ACC112 (cell line): ENCODE measurements around the gene MMS19.

Source experiments
- H2AFZ ChIP-seq: fragments of 200-600 bp; sonication (generic); one replicate; pipeline ENCODE4 v1.6.0; 2017; ENCODE audit warnings: antibody characterized with exemption, low read length; ENCODE audit not compliant: unreplicated experiment
- H3K27ac ChIP-seq: fragments of 200-600 bp; sonication (generic); 2 replicates; pipeline ENCODE4 v1.5.1; 2014; ENCODE audit warnings: low read depth, mild to moderate bottlenecking, antibody characterized with exemption, low read length, moderate library complexity
- H3K27me3 ChIP-seq: fragments of 200-600 bp; sonication (generic); 2 replicates; pipeline ENCODE4 v1.6.1; 2014; ENCODE audit warnings: mild to moderate bottlenecking, antibody characterized with exemption, low read length, moderate library complexity, mixed read lengths; ENCODE audit not compliant: insufficient read depth
- H3K36me3 ChIP-seq: fragments of 200-600 bp; sonication (generic); 2 replicates; pipeline ENCODE4 v1.6.1; 2016; ENCODE audit warnings: mild to moderate bottlenecking, antibody characterized with exemption, low read length, moderate library complexity, mixed read lengths; ENCODE audit not compliant: insufficient read depth
- H3K4me1 ChIP-seq: fragments of 200-600 bp; sonication (generic); one replicate; pipeline ENCODE4 v1.6.1; 2016; ENCODE audit warnings: low read length, mixed read lengths; ENCODE audit not compliant: insufficient read depth, unreplicated experiment, control insufficient read depth
- H3K4me3 ChIP-seq: fragments of 200-600 bp; sonication (generic); 2 replicates; pipeline ENCODE4 v1.5.1; 2014; ENCODE audit warnings: mild to moderate bottlenecking, low read depth, low read length
- H3K79me2 ChIP-seq: fragments of 200-600 bp; sonication (generic); one replicate; pipeline ENCODE4 v1.6.0; 2016; ENCODE audit warnings: low read length; ENCODE audit not compliant: control insufficient read depth, unreplicated experiment, insufficient read depth

Gene MMS19

DNA sequence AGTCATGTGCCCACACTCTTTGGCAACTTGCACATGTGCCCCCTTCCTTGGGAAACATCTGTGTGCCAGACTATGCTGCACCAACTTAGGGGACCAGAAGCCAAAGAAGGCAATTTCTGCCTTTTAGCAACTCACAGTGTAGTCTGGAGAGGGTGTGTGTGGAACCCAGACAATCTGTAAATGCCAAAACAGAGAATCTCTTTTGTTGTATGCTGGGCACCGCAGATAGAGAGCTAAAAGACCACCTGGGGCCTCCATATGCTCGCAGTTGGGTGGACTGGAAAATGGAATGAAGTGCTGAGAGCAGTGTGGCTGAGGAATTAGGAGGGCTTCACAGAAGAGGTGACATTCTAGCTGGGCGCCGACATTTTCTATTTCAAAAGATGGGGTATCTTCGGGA, 26.9 kb upstream of the MMS19 start:
- Histone ChIP-seq H2AFZ (no peak overlapping the region), H3K4me1 (no peaks in the 10 kb centered on the region), H3K27ac (no peak overlapping the region), H3K4me3 (no peak overlapping the region), H3K79me2 (peaks cover 24% of the 10 kb centered on the region), H3K36me3 (no peaks in the 10 kb centered on the region), H3K27me3 (no peaks in the 10 kb centered on the region)

DNA sequence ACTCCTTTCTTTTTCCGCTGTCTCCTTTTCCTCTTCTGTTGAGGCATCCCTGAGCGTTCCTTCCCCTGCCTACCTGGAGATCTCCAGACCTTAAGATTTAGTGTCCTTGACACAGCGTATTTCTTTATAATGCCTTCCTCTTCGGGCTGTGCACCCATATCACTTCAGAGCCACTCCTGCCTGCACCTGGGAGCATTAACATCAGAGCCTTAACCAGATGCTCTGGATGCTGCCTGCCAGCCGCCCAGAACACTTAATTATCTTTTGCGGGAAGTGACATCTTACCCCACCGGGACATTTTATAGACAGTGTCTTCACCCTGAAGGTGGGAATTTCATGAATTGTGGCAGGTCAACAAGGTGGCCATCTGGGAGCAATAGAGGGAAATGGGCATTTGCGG, 24.7 kb upstream of the MMS19 start:
- no peaks in the 10 kb centered on the region for H3K27me3 ChIP-seq
- no peak overlapping the region for H3K27ac ChIP-seq
- H3K4me1 ChIP-seq, result peaks cover 19% of the 10 kb centered on the region
- no peak overlapping the region for H2AFZ ChIP-seq
- H3K4me3 ChIP-seq, result no peak overlapping the region
- peaks cover 30% of the 10 kb centered on the region for H3K79me2 ChIP-seq
- H3K36me3 ChIP-seq, result no peaks in the 10 kb centered on the region

DNA sequence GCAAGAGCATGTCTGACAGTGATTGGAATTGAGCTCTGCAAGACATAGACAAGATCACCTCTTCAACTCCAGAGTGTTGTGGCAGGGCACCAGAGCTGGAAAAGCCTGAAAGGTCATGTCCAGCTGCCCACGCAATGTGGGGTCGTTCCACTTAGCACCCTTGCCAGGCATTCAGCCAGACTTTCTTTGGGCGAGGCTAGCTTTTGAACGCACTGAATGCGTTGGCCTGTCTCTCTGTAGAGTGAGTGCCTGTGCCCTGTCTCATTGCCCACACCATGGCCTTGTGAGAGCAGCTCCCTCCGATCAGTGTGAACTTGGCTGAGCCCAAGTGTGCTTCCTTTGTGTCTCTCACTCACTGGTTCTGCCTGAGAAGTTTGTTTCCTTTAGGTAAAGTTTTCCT, 23.8 kb upstream of the MMS19 start:
- Histone ChIP-seq H3K36me3 (no peaks in the 10 kb centered on the region), H3K4me1 (peaks cover 28% of the 10 kb centered on the region)

DNA sequence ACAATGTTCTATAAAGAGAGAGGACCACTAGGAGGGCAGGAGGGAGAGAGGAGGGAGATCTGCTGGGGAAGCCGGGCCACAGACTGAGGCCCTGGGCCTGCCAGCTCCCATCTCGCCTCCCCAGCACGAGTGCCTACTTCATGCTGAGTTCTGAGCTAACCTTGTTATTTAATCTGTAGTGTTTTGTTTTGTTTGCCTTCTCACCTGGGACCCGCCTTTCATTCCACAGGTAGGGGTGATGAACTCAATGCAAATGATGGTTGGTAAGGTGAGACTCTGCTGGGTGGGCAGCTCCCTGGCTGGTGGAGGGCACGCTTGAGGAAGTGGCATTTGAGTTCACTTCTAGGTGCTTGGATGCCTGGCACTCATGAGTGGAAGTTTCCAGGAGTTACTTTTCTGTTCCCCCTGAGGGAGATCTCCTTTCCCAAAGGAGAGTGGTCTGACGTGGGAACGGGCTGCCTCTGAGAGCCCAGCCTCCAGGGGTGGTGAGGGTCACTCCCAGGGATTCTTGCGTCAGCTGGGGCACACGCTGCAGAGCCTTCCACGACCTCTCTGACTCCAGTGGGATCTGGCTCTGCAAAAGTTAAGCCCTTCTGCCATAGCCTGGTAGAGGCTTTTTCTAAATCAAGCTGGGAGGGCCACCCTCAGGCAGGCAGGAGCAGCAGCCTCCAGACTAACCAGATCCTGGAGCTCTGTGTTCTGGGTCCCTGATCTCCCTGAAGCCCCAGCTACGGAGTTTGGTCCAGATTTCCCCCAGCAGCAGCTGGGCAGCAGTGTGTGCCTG, 22.9 kb upstream of the MMS19 start:
- Histone ChIP-seq H3K79me2 (peaks cover 38% of the 10 kb centered on the region), H3K27ac (no peak overlapping the region), H3K4me1 (peaks cover 28% of the 10 kb centered on the region), H2AFZ (no peak overlapping the region), H3K36me3 (no peaks in the 10 kb centered on the region), H3K27me3 (no peaks in the 10 kb centered on the region), H3K4me3 (no peak overlapping the region)

More for the DNA sequence above, 23.8 kb upstream of the MMS19 start:
- Histone ChIP-seq H3K27ac (no peak overlapping the region), H2AFZ (no peak overlapping the region), H3K27me3 (no peaks in the 10 kb centered on the region), H3K79me2 (peaks cover 33% of the 10 kb centered on the region), H3K4me3 (no peak overlapping the region)

DNA sequence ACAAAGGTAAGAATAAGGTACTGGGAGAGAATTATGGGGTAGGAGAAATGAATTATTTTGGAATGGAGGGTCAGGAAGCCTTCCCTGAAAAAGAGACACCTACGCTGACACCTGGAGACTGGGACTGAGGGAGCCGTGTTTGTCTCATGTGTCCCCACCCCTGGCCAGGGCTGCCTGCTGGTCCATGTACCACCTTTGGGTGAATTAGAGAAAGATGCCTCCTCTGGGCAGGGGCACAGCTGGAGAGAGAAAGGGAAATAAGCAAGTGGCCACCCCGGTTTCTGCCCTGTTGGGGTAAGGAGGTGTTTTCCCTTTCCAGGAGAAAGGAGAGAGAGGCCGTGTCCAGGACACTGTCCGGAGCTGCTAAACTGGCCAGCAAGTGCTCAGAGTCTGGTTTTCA, 22.3 kb upstream of the MMS19 start:
- H3K79me2 ChIP-seq, result peaks cover 45% of the 10 kb centered on the region
- peaks cover 28% of the 10 kb centered on the region for H3K4me1 ChIP-seq
- H2AFZ ChIP-seq, result no peak overlapping the region
- H3K36me3 ChIP-seq, result no peaks in the 10 kb centered on the region
- H3K4me3 ChIP-seq, result no peak overlapping the region
- H3K27me3 ChIP-seq, result no peaks in the 10 kb centered on the region
- no peak overlapping the region for H3K27ac ChIP-seq

DNA sequence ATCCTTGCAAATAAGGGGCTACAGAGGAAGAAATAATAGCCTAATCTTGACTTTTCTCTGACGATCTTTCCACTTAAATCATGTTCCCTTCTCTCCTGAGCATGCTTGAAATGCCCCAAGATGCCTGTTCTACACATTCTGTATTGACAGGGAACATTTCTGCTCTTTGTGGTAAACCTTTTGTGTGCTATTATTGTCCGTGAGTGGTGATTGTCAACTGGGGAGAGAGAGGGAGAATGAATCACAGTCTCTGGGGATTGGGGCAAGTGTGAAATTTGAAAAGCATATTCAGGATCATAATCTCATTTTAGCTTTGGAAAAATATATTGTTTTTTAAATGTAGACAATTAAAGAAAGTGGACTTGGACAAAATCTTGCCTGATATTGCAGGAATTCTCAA, 21.1 kb upstream of the MMS19 start:
- H3K27ac ChIP-seq, result no peak overlapping the region; the same call in 1 of the 2 replicates
- H3K4me1 ChIP-seq, result peaks cover 28% of the 10 kb centered on the region
- no peak overlapping the region for H3K4me3 ChIP-seq
- H3K27me3 ChIP-seq, result no peaks in the 10 kb centered on the region
- H2AFZ ChIP-seq, result no peak overlapping the region
- H3K79me2 ChIP-seq, result peaks cover 46% of the 10 kb centered on the region
- no peaks in the 10 kb centered on the region for H3K36me3 ChIP-seq

DNA sequence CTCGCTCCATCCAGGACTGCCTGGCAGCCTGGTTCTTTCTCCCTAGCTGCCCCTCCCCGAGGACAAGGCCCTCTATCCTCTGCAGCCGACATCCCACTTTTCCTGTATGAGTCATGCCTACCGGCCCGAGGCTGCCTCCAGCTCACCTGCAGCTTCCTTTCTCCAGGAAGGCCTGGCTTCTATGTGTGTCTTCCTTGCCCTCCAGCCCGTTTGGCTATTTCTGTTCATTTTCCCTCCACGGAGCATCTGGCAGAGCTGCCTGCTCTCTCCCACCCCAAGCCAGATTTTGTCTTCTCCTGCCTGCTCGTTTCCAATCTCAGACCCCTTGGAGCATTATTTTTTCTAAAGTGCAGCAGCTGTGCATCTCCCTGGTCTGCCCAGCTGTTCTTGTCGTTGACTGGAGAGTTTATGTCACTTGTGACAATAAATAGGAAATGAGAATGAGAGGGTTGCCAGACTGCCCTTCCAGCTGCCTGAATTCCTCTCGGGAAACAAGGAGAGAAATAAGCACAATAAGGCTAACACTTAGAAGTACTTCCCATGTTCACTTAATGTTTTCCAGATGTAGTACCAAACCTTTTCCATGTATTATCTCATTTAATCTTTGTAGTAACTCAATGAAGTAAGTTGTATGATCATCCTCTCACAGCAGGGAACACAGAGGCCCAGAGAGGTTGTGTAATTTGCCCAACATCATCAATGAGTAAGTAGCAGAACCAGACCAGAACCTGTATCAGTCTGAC, 20.2 kb upstream of the MMS19 start:
- H3K4me1 ChIP-seq, result peaks cover 28% of the 10 kb centered on the region
- H3K4me3 ChIP-seq, result no peak overlapping the region
- peaks cover 44% of the 10 kb centered on the region for H3K79me2 ChIP-seq
- H3K36me3 ChIP-seq, result no peaks in the 10 kb centered on the region
- no peaks in the 10 kb centered on the region for H3K27me3 ChIP-seq
- no peak overlapping the region for H3K27ac ChIP-seq
- no peak overlapping the region for H2AFZ ChIP-seq

DNA sequence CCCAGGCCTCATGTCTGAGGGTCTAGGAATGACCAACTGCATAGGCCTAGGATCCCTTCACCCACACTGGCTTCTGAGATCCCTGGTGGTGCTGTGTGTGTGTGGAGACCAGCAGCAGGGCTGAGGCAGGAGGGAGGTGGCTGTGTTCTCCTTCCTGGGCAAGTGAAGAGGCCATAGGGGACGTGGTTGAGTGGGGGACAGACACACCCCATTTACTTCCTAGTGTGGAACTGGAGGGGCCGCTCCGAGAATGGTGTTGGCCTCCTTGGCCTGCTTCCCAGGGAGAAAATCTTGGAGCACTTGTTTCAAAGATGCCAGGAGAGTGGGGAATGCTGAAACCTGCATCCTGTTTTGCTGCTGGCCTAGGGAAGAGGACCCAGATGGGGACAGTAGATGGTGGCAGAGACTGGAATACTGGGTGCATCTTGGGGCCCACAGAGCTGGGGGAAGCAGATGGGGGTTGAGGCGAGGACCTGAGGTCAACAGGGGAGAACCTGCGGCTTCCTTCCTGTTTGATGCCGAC, 19.6 kb upstream of the MMS19 start:
- H3K4me1 ChIP-seq, result peaks cover 28% of the 10 kb centered on the region
- H3K36me3 ChIP-seq, result no peaks in the 10 kb centered on the region
- H3K27ac ChIP-seq, result no peak overlapping the region
- H3K79me2 ChIP-seq, result peaks cover 45% of the 10 kb centered on the region
- H3K4me3 ChIP-seq, result no peak overlapping the region
- H3K27me3 ChIP-seq, result no peaks in the 10 kb centered on the region
- no peak overlapping the region for H2AFZ ChIP-seq

DNA sequence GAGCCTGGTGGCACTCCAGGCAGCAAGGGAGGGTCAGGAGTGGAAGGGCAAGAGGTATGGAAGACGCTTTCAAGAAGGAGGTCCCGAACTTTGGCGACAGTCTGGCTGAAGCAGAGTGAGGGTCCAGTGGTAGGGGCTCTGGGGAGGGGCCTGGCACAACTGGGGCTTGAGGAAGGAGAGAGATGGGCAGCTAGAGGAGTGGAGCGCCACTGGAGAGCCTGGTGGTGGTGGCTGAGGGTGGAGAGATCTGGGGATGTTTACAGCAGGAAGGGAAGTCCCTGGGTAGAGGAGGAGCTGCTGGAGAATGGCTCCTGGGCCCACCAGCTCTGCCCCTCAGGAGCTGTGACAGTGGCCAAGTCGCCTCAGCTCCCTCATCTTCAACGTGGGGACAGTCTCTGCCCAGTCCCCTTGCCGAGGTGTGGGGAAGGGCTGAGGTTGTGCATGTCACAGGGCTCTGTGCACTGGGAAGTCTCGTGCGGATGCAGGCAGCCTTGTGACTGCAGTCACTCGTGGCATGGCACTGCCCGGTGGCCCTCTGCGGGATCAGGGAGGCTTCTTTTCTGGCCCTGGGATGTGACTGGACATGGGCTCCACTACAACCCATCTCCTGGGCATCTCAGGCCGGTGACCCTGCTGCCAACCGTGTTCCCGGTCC, 19.0 kb upstream of the MMS19 start:
- Histone ChIP-seq H3K36me3 (no peaks in the 10 kb centered on the region), H3K4me1 (peaks cover 28% of the 10 kb centered on the region), H3K79me2 (peaks cover 38% of the 10 kb centered on the region), H3K27me3 (no peaks in the 10 kb centered on the region), H3K27ac (no peak overlapping the region), H3K4me3 (no peak overlapping the region), H2AFZ (no peak overlapping the region)

DNA sequence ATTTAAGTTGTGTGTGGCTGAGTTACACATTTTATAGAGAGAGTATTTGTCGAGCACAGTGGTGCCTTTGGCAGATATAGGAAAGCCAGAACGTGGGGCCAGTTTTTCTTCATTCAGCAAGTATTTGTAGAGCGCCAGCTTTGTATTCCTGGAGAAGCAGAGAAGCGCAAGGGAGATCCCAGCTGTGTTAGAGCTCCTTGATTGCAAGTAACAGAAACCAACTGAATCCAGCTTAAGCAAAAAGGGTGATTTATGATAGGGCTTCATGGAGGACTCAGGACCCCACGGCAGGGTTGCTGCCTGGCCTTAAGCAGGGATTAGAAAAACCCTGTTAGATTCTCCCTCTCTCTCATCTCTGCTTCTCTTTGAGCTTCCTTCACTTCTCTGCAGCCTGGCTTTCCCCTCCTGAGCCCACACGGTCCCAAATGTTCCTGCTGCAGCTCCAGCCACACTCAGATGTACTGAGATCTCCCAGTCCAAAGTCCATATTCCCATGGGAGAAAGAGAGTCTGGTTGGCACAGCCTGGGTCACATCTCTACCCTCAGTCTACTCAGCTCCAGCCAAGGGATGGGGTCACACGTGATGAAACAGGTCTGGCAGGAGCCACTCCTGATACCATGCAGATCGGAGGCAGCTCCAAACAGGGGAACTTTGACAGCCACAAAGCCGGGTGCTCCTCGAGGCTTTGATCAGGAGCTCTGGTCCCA, 17.2 kb upstream of the MMS19 start:
- H3K79me2 ChIP-seq, result peaks cover 43% of the 10 kb centered on the region
- H3K27me3 ChIP-seq, result no peaks in the 10 kb centered on the region
- no peaks in the 10 kb centered on the region for H3K36me3 ChIP-seq
- no peak overlapping the region for H2AFZ ChIP-seq
- no peak overlapping the region for H3K4me3 ChIP-seq
- peaks cover 28% of the 10 kb centered on the region for H3K4me1 ChIP-seq
- no peak overlapping the region for H3K27ac ChIP-seq
